Right lobe of liver (tissue), 6 donors: Measurements from ENCODE around the gene PROSER2. TPM values are rescaled to one million over a fixed set of nuclear protein-coding genes. Genes with fewer than 3 reads are reported as not detected.

Source experiments
- ATAC-seq, 4 donors: fragments of 200-7000 bp; cut with Tn5 transposase; one replicate each; pipeline ENCODE4 v1.9.1; 2020; ENCODE audit warnings: mild to moderate bottlenecking in 4 of 4, moderate library complexity in 4 of 4
- DNase-seq, 3 donors: peaks; one replicate each; pipeline ENCODE4 v3.0.0-alpha.2; 2020
- H3K27ac ChIP-seq, 3 donors: fragments of 200-600 bp; one replicate each; pipeline ENCODE4 v1.8.0; 2022
- H3K27me3 ChIP-seq, 2 donors: fragments of 200-600 bp; one replicate each; pipeline ENCODE4 v1.8.0; 2022
- H3K36me3 ChIP-seq, 4 donors: fragments of 200-600 bp; sonication (generic) in 1 of 4; one replicate each; pipeline versions ENCODE4 v1.5.1 to v1.8.0; 2017 to 2022; ENCODE audit warnings: control low read depth in 1 of 4
- H3K4me1 ChIP-seq, 4 donors: fragments of 200-600 bp; sonication (generic) in 1 of 4; one replicate each; pipeline versions ENCODE4 v1.5.1 to v1.8.0; 2017 to 2022; ENCODE audit warnings: control low read depth in 1 of 4
- H3K4me3 ChIP-seq, 3 donors: fragments of 200-600 bp; one replicate each; pipeline ENCODE4 v1.8.0; 2022
- H3K9me3 ChIP-seq, 4 donors: fragments of 200-600 bp; sonication (generic) in 1 of 4; one replicate each; pipeline versions ENCODE4 v1.5.1 to v1.8.0; 2017 to 2022; ENCODE audit warnings: control low read depth in 1 of 4
- POLR2A ChIP-seq: fragments of 450-650 bp; IDR thresholded peaks from one replicate; pipeline ENCODE4 v1.6.1; 2017; ENCODE audit warnings: antibody characterized with exemption, mild to moderate bottlenecking
- WGBS: methylation state at CpG from one replicate; pipeline ENCODE4 v1.1.6; 2018; ENCODE audit warnings: low coverage, low lambda C conversion rate; ENCODE audit not compliant: insufficient coverage; ENCODE audit errors: missing lambda C conversion rate; 5-methylcytosine and 5-hydroxymethylcytosine counted together
- intact Hi-C, 2 donors: fragments of 100-400 bp; cut with DNase I; formaldehyde crosslinking; loops; one replicate each; pipeline versions ENCODE4 v1.11.2 to v1.14.1; 2022
- total RNA-seq, 6 experiments: library from RNA; depleted of rRNA in 2 of 6; stranded (reverse); fragments of >200 nt in 2 of 6; fragmentation: NEBNext Ultra II Directional in 3 of 6; extraction: Animal tissue kit (Norgen Biotek cat#: 25700) in 3 of 6; gene quantifications; one replicate each; pipeline versions ENCODE4 v1.1.0 to v1.2.4, GENCODE V29; 2016 to 2023
- TF ChIP-seq, protein P1 (sequence below), 4 donors: fragments of 200-600 bp in 3 of 4; fragments of 450-650 bp in 1 of 4; IDR thresholded peaks; one replicate each; pipeline versions ENCODE4 v1.5.1 to v1.8.0; 2016 to 2022; ENCODE audit warnings: antibody characterized with exemption in 4 of 4, mild to moderate bottlenecking in 2 of 4
- donor health status: DM: no; HTN: yes; CAD: no.
- donor health status: DM: no; HTN: no; CAD: no.
- donor health status: DM: no; HTN: no; CAD: no.
- donor health status: DM: no; HTN: yes; CAD: no.
- donor health status: DM: no; HTN: yes; CAD: no.

PROSER2 gene
- total RNA-seq, 6 experiments from 2014 or later = 24.5 to 65.9 (median 26.8) TPM

DNA sequence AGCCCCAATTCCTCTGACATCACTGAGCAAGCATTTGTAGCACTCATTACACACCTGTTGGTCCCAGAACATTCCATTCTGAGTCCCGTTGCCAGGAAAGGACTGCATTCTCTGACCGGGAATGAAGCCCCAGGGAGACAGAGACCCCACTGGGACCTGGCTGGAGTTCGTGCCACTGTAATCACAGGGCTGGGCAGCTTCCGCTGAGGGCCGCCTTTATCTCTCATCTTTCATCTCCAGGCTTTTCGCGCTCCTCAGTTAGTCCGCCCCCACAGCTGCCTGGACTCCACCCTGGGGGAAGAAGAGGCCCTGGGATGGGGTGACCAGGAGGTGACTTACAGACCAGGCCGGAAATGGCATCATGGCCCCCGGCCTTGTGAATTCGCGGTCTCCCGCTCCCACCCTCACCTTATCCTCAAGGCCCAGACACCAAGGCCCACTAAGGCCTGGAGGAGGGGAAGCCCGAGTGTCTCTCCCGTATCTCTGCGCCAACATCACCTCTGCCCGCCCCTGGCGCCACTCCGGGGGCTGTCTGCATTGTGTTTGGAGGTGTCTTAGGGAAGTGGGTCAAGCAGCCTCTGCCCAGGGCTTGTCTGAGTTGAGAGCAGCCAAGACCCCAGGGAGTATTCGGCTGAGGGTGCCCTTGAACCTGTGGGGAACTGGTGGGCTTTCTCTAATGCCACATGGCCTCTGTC, 75.4 kb downstream of the PROSER2 start:
- H3K4me1 ChIP-seq = peaks cover 0 to 35% (median 15%) of the 10 kb centered on the region in 4 donors
- no peaks in the 10 kb centered on the region for H3K9me3 ChIP-seq
- H3K27me3 ChIP-seq = no peaks in the 10 kb centered on the region
- intact Hi-C loops = no loop called here
- WGBS = 60% methylated on average over 1 of the region's 20 CpGs
- DNase-seq (peak; percentile 85 to 93 (median 90)), ATAC-seq (peak; percentile 80 to 89 (median 82))
- TF ChIP-seq POLR2A = no peak
- TF ChIP-seq, protein P1, sequence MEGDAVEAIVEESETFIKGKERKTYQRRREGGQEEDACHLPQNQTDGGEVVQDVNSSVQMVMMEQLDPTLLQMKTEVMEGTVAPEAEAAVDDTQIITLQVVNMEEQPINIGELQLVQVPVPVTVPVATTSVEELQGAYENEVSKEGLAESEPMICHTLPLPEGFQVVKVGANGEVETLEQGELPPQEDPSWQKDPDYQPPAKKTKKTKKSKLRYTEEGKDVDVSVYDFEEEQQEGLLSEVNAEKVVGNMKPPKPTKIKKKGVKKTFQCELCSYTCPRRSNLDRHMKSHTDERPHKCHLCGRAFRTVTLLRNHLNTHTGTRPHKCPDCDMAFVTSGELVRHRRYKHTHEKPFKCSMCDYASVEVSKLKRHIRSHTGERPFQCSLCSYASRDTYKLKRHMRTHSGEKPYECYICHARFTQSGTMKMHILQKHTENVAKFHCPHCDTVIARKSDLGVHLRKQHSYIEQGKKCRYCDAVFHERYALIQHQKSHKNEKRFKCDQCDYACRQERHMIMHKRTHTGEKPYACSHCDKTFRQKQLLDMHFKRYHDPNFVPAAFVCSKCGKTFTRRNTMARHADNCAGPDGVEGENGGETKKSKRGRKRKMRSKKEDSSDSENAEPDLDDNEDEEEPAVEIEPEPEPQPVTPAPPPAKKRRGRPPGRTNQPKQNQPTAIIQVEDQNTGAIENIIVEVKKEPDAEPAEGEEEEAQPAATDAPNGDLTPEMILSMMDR (IDR thresholded peaks at IDR 0.05) = no peak
- H3K36me3 ChIP-seq = no peaks in the 10 kb centered on the region
- H3K4me3 ChIP-seq = no peak overlapping the region
- H3K27ac ChIP-seq = peak overlapping the region; percentile 76 to 91 (median 82)

DNA sequence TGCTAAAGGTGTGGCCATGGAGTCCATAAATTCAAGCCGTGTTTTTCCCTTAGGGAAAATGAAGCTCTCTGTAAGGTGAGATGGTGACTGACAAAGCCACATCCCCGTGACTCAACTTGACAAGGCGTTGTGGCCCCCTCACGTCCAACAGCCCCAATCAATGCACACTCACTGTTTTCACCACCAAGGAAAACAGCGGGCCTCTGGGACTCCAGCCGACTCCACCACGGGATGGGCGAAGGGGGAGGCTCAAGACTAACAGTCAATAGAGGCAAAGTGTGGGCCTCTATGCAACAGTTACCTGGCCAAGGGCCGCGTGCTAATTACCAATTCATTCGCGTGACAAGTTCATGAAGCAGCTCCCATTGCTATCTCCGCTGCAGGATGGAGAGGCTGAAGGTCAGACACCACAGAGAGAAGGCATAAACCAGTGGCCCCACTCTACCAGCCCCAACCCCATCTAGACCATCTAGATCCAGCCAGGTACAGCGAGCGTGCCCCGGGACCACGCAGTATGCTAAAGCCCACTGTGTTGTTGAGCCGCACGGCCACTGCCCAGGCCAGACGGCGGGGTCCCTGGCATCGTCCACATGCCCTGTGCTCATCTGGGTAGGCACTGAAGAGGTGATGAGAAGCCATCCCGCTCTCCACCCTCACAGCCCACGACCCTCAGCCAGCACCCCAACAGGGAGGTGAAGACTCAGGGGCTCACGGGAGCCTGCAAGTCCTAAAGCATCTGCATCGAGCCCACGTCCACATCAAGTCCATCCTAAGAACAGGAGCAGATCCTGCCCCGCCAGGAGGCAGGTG, 76.1 kb downstream of the PROSER2 start:
- WGBS = 66% methylated on average over 5 of the region's 28 CpGs
- intact Hi-C loops = no loop called here

DNA sequence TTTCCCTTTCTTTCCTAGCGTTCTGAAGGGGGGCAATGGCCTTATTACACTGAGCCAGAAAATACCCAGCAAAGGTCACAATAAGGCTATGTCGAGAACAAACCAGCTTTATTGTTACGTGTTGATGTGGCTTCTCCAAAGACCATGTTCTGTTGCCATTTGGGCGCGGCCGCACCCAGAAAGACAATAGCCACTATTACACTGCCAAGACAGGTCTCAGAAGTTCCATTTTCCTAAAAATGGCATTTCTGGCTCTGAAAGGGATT, 77.8 kb downstream of the PROSER2 start:
- no peaks in the 10 kb centered on the region for H3K9me3 ChIP-seq
- no peak for ATAC-seq
- peak overlapping the region; percentile 57 to 71 (median 66) for H3K27ac ChIP-seq
- no peaks in the 10 kb centered on the region for H3K36me3 ChIP-seq
- TF ChIP-seq POLR2A = no peak
- TF ChIP-seq, protein P1 (IDR thresholded peaks at IDR 0.05) = no peak
- 87% methylated on average over 5 of the region's 6 CpGs for WGBS
- no peak overlapping the region for H3K4me3 ChIP-seq
- H3K4me1 ChIP-seq = peaks cover 0 to 35% (median 15%) of the 10 kb centered on the region in 4 donors
- intact Hi-C loops = no loop called here
- no peaks in the 10 kb centered on the region for H3K27me3 ChIP-seq
- DNase-seq = no peak

More for the DNA sequence above, 76.1 kb downstream of the PROSER2 start:
- Histone ChIP-seq H3K4me1 (peaks cover 0 to 35% (median 15%) of the 10 kb centered on the region in 4 donors), H3K9me3 (no peaks in the 10 kb centered on the region), H3K27ac (peak overlapping the region; percentile 76 to 91 (median 82)), H3K27me3 (no peaks in the 10 kb centered on the region), H3K36me3 (no peaks in the 10 kb centered on the region), H3K4me3 (no peak overlapping the region)
- no peak for DNase-seq
- TF ChIP-seq, protein P1 (IDR thresholded peaks at IDR 0.05) = no peak
- no peak for TF ChIP-seq POLR2A
- ATAC-seq = no peak

DNA sequence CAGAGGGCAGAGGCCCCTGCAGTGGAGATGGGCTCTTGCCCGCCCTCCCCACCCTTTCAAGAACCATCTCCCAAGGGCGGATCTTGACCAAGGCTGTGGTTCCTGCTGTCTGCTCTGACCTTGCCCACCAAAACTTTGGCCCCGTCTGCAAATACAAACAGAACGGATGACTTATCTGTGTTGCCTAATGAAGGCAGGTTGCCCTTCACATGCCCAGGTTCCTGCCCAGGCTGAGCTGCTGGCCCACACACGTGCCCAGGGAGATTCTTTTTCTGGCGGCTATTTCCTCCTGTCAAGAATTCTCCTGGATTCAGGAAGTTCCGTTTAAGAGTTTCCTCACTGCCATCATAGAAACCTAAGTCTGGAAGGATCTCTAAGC, 78.3 kb downstream of the PROSER2 start:
- Histone ChIP-seq H3K36me3 (no peaks in the 10 kb centered on the region), H3K4me1 (peaks cover 0 to 35% (median 15%) of the 10 kb centered on the region in 4 donors), H3K27me3 (no peaks in the 10 kb centered on the region), H3K9me3 (no peaks in the 10 kb centered on the region), H3K4me3 (no peak overlapping the region), H3K27ac (peak overlapping the region; percentile 57 to 71 (median 66))
- WGBS = 31% methylated on average over 5 of the region's 7 CpGs
- intact Hi-C loops = no loop called here
- TF ChIP-seq, protein P1 (IDR thresholded peaks at IDR 0.05) = no peak
- peak; percentile 12 for TF ChIP-seq POLR2A
- ATAC-seq (peak; percentile 64 to 88 (median 70)), DNase-seq (peak; percentile 76 to 92 (median 85))
